ENCODE results near the gene GSTA4. TPM values are rescaled to one million over a fixed set of nuclear protein-coding genes. Genes with fewer than 3 reads are reported as not detected.

The GSTA4 gene
- polyA plus RNA-seq, 3 donors: 96.9 to 111 (median 105) TPM

GRCh38 chr6:52929321-52930164 lies 65.5 kb downstream of the GSTA4 start:
- DNase-seq: no peak

Other genes with a start within 250 kb of the GSTA4 start
- under 1 TPM; 0.27 to 0.36 (median 0.34) TPM for gene GSTA2, start 231.8 kb downstream of the GSTA4 start, polyA plus RNA-seq (ENCODE audit: insufficient read length in 3 of 3)
- gene GSTA1, start 191.5 kb downstream of the GSTA4 start, polyA plus RNA-seq (ENCODE audit: insufficient read length in 3 of 3): 1 to 10 TPM; 1.2 to 1.3 (median 1.2) TPM
- gene GSTA5, start 154.5 kb downstream of the GSTA4 start, polyA plus RNA-seq (ENCODE audit: insufficient read length in 3 of 3): not detected
- gene GSTA3, start 85.6 kb downstream of the GSTA4 start, polyA plus RNA-seq (ENCODE audit: insufficient read length in 3 of 3): under 1 TPM in 1 of 3 donors, not detected in 2; 0.27 TPM
- 10 to 100 TPM; 13.5 to 16.9 (median 16.1) TPM for gene CILK1, start 66.5 kb upstream of the GSTA4 start, polyA plus RNA-seq (ENCODE audit: insufficient read length in 3 of 3)
- gene FBXO9, start 70.1 kb upstream of the GSTA4 start, polyA plus RNA-seq (ENCODE audit: insufficient read length in 3 of 3): 100 to 1,000 TPM in 2 of 3 donors, 10 to 100 TPM in 1; 89.2 to 124 (median 107) TPM
- under 1 TPM; 0.07 to 0.14 (median 0.13) TPM for gene GCM1, start 153.6 kb upstream of the GSTA4 start, polyA plus RNA-seq (ENCODE audit: insufficient read length in 3 of 3)

Measured in renal pelvis (tissue), 4 donors.